ENCODE data around the gene SFMBT2. TPM values are rescaled to one million over a fixed set of nuclear protein-coding genes. Genes with fewer than 3 reads are reported as not detected.

SFMBT2 gene
- total RNA-seq, 4 donors from 2014 or later, result 7.1 to 13.2 (median 9.0) TPM

DNA sequence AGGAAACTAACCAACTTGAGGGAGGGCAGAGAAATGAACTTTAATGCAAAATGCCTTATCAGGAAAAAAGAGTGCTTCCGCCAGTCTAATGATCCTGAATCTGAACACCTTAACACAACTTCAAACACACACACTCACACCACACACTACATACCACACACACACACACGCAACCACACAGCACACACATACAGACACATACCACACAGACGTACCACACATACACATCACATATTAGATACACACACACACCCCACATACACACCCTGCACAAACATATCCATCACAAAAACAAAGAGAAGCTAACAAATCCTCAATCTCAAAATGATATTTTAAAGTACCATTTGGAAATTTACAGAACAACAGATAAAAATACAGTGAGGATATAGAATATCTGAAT, 175.5 kb downstream of the SFMBT2 start:
- intact Hi-C loops (cut with DNase I), result no loop called here

DNA sequence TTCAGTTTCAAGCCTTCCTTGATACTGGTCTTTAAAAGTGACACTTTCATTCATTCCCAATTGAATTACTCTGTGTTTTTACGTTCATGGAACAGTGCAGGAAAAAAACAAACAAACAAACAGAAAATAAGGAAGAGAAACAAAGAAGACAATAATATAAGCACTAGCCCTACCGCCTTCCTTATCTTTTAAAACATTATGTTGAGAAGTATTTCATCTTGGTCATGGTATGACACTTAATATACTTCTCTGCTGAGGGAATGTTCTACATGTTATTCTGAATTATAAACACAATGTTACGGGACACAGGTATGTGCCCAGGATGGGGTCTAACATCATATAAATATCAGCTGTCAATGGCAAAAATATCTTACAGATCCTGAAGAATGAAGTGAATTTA, 176.7 kb downstream of the SFMBT2 start:
- WGBS, 2 donors, result 88 to 90% methylated on average over 3 of the region's 3 CpGs
- no peaks in the 10 kb centered on the region for H3K4me1 ChIP-seq
- intact Hi-C loops (cut with DNase I), result no loop called here

More for the DNA sequence above, 175.5 kb downstream of the SFMBT2 start:
- DNase-seq, result no peak
- TF ChIP-seq POLR2A (IDR thresholded peaks at IDR 0.05), result no peak
- TF ChIP-seq, protein P1, sequence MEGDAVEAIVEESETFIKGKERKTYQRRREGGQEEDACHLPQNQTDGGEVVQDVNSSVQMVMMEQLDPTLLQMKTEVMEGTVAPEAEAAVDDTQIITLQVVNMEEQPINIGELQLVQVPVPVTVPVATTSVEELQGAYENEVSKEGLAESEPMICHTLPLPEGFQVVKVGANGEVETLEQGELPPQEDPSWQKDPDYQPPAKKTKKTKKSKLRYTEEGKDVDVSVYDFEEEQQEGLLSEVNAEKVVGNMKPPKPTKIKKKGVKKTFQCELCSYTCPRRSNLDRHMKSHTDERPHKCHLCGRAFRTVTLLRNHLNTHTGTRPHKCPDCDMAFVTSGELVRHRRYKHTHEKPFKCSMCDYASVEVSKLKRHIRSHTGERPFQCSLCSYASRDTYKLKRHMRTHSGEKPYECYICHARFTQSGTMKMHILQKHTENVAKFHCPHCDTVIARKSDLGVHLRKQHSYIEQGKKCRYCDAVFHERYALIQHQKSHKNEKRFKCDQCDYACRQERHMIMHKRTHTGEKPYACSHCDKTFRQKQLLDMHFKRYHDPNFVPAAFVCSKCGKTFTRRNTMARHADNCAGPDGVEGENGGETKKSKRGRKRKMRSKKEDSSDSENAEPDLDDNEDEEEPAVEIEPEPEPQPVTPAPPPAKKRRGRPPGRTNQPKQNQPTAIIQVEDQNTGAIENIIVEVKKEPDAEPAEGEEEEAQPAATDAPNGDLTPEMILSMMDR (IDR thresholded peaks at IDR 0.05), result no peak
- Histone ChIP-seq H3K27me3 (no peaks in the 10 kb centered on the region), H3K4me1 (no peaks in the 10 kb centered on the region), H3K36me3 (no peaks in the 10 kb centered on the region), H3K4me3 (replicated peaks in 1 of 3) (no peak overlapping the region), H3K27ac (no peak overlapping the region), H3K9me3 (no peaks in the 10 kb centered on the region)
- 95 to 97% methylated on average over 3 of the region's 3 CpGs for WGBS, 2 donors

DNA sequence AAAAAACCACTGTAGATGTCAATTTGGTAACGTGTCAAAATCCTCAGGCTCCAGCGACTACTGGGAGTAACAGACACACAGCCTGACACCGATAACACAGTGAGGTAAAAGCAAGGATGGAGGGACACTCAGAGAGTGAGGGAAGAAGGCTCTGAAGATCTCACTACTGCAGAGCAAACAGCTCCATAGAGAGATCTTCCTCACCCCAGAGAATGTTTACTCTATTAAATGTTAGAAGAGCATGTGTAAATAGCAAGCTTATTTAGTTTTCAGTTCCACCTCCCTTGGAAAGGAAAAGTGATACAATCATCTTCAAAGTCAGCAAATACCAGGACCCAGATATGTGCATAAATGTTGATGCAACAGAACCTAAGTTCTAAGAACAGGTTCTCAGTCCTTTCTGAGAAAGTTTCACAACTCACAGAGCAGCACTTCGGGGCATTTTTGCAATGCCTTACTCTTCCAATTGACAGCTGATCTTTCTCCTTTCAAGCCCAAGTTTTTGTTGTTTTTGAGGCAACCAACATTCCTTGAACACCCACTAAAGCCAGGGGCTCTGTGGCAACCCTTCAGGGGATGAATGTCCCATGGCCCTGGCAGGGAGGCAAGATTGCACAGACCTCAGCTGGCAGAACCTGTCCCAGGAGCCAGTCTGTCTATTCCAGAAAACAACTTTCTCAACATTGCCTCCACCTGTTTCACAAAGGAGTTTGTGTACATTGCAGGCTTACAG, 177.4 kb downstream of the SFMBT2 start:
- no peaks in the 10 kb centered on the region for H3K27me3 ChIP-seq
- WGBS, 2 donors, result 60 to 61% methylated on average over 4 of the region's 4 CpGs
- peak; percentile 53 for DNase-seq
- H3K36me3 ChIP-seq, result no peaks in the 10 kb centered on the region
- H3K4me1 ChIP-seq, result no peaks in the 10 kb centered on the region
- no peak for TF ChIP-seq POLR2A (IDR thresholded peaks at IDR 0.05)
- TF ChIP-seq, protein P1 (IDR thresholded peaks at IDR 0.05), result no peak
- intact Hi-C loops (cut with DNase I), result no loop called here
- no peak overlapping the region for H3K27ac ChIP-seq
- H3K9me3 ChIP-seq, result no peaks in the 10 kb centered on the region
- H3K4me3 ChIP-seq (replicated peaks in 1 of 3), result no peak overlapping the region

More for the DNA sequence above, 176.7 kb downstream of the SFMBT2 start:
- no peak overlapping the region for H3K27ac ChIP-seq
- TF ChIP-seq, protein P1 (IDR thresholded peaks at IDR 0.05), result no peak
- no peak overlapping the region for H3K4me3 ChIP-seq (replicated peaks in 1 of 3)
- no peaks in the 10 kb centered on the region for H3K9me3 ChIP-seq
- H3K27me3 ChIP-seq, result no peaks in the 10 kb centered on the region
- no peaks in the 10 kb centered on the region for H3K36me3 ChIP-seq
- DNase-seq, result no peak

DNA sequence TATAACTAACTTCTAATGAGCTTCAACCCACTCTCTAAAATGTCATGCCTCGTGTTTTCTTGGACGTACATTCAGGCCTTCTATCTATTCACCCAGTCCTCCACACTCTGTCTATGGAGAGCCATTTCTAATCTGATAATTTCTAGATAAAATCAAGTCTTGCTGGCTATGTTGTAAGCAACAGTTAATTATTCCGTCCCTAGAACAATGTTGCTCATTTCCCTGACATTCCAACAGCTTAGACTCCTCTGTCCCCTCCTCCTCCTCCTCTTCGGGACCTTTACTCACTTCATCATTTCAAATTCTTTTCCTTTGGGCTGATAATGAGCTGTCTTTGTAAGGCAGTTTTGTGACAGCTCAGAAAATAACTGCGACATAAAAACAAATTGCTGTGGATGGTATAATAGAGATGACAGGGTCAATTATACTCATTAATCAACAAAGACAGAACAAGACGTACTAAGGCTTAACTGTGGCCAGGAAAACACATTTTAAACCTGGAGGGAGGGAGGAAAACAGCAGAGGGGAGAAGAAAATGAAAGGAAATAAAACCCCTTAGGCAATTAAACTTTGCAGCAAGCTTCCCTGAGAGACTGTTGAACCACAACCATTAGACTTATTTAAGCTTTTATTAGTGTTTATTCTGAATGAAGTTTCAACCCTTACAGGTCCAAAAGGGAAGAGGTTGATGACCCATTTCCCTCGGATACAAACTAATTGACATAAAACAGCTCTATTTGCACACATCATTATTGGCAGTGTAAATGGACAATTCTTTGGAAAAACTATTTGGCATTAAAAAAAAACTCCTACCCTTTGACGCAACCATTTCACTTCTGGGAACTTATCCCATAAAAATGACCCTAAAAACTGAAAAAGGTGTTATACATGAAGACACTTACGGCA, 179.1 kb downstream of the SFMBT2 start:
- Histone ChIP-seq H3K36me3 (no peaks in the 10 kb centered on the region), H3K27ac (no peak overlapping the region), H3K4me1 (no peaks in the 10 kb centered on the region), H3K4me3 (replicated peaks in 1 of 3) (no peak overlapping the region), H3K27me3 (no peaks in the 10 kb centered on the region), H3K9me3 (no peaks in the 10 kb centered on the region)
- no peak for TF ChIP-seq POLR2A (IDR thresholded peaks at IDR 0.05)
- TF ChIP-seq, protein P1 (IDR thresholded peaks at IDR 0.05), result no peak
- DNase-seq, result no peak
- intact Hi-C loops (cut with DNase I), result no loop called here
- whole genome bisulfite sequencing, 2 donors, result 82 to 84% methylated on average over 9 of the region's 9 CpGs

DNA sequence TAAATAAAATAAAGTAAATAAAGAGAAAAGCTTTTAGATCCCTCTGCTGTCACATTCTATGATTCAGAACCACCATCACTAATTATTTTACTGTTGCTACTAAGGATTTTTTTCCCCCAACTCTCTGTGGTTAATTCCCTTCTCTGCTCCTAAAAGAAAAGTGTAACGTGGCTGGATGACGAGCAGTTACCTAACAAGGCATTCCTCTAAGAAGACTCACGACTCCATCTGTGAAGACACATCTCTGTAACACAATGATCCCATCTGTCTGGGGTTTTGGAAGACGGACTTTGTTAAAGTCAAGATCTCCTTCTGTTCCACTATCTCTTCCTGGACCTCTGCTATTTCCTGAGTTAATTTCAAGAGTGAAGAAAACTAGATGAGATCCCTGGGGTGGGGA, 179.9 kb downstream of the SFMBT2 start:
- DNase-seq, result no peak
- H3K36me3 ChIP-seq, result no peaks in the 10 kb centered on the region
- no peaks in the 10 kb centered on the region for H3K4me1 ChIP-seq
- H3K27me3 ChIP-seq, result no peaks in the 10 kb centered on the region
- intact Hi-C loops (cut with DNase I), result no loop called here
- no peak overlapping the region for H3K4me3 ChIP-seq (replicated peaks in 1 of 3)
- no peaks in the 10 kb centered on the region for H3K9me3 ChIP-seq
- WGBS, 2 donors, result 93 to 95% methylated on average over 4 of the region's 4 CpGs
- TF ChIP-seq, protein P1 (IDR thresholded peaks at IDR 0.05), result no peak
- no peak for TF ChIP-seq POLR2A (IDR thresholded peaks at IDR 0.05)
- no peak overlapping the region for H3K27ac ChIP-seq
